ENCODE measurements around the gene RBM45.

Gene RBM45

DNA sequence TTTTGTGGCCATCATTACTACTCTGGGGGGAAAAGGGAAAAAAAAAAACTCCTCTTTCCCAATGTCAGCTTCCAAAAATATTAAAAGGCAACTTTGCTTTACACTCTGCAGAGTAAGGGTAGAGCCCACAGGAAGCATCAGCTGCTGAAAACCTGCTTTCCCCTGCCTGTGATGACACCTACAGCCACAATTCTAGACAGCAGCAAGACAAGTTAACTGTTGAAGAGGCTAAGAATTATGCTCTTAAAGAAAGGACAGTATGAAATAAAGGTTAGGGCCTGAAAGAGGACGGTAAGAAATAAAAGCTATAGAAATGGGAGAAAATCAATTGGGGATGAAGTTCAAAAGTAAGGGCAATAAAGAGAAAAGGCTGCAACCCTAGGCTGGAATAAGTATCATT, 42.7 kb upstream of the RBM45 start:
- peaks cover 16% of the 10 kb centered on the region for H3K4me1 ChIP-seq
- no peaks in the 10 kb centered on the region for H3K27me3 ChIP-seq (ENCODE audit: control insufficient read depth, insufficient read depth, low read length)
- TF ChIP-seq, protein P1, sequence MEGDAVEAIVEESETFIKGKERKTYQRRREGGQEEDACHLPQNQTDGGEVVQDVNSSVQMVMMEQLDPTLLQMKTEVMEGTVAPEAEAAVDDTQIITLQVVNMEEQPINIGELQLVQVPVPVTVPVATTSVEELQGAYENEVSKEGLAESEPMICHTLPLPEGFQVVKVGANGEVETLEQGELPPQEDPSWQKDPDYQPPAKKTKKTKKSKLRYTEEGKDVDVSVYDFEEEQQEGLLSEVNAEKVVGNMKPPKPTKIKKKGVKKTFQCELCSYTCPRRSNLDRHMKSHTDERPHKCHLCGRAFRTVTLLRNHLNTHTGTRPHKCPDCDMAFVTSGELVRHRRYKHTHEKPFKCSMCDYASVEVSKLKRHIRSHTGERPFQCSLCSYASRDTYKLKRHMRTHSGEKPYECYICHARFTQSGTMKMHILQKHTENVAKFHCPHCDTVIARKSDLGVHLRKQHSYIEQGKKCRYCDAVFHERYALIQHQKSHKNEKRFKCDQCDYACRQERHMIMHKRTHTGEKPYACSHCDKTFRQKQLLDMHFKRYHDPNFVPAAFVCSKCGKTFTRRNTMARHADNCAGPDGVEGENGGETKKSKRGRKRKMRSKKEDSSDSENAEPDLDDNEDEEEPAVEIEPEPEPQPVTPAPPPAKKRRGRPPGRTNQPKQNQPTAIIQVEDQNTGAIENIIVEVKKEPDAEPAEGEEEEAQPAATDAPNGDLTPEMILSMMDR (IDR thresholded peaks at IDR 0.05): peak; percentile 50
- H3K4me3 ChIP-seq (ENCODE audit: low read depth, low read length): peak overlapping the region; percentile 64
- peak overlapping the region; percentile 75 for H3K4me2 ChIP-seq (ENCODE audit: low read length)
- no peak overlapping the region for H3K9ac ChIP-seq
- no peaks in the 10 kb centered on the region for H3K79me2 ChIP-seq
- H3K27ac ChIP-seq: peak overlapping the region; percentile 8
- no peaks in the 10 kb centered on the region for H3K9me3 ChIP-seq (ENCODE audit: control insufficient read depth, low read length)
- H2AFZ ChIP-seq: peak overlapping the region; percentile 48
- no peaks in the 10 kb centered on the region for H3K36me3 ChIP-seq (ENCODE audit: control insufficient read depth, insufficient read depth, low read length)

- Histone ChIP-seq H3K9ac (no peak overlapping the region), H3K4me2 (ENCODE audit: low read length) (peak overlapping the region; percentile 75), H3K4me1 (peaks cover 10% of the 10 kb centered on the region), H3K27me3 (ENCODE audit: control insufficient read depth, insufficient read depth, low read length) (no peaks in the 10 kb centered on the region), H3K36me3 (ENCODE audit: control insufficient read depth, insufficient read depth, low read length) (no peaks in the 10 kb centered on the region), H2AFZ (peak overlapping the region; percentile 97), H3K4me3 (ENCODE audit: low read depth, low read length) (peak overlapping the region; percentile 64), H3K79me2 (no peaks in the 10 kb centered on the region), H3K9me3 (ENCODE audit: control insufficient read depth, low read length) (no peaks in the 10 kb centered on the region), H3K27ac (peak overlapping the region; percentile 91)
- TF ChIP-seq, protein P1 (IDR thresholded peaks at IDR 0.05): no peak
Observed at GRCh38 chr2:178070824-178071223, 41.4 kb upstream of the RBM45 start.

GRCh38 chr2:178072000-178072382, 40.2 kb upstream of the RBM45 start:
- Histone ChIP-seq H3K79me2 (no peaks in the 10 kb centered on the region), H3K36me3 (ENCODE audit: control insufficient read depth, insufficient read depth, low read length) (no peaks in the 10 kb centered on the region), H3K9ac (no peak overlapping the region), H2AFZ (peak overlapping the region; percentile 97), H3K4me1 (peaks cover 7% of the 10 kb centered on the region), H3K4me3 (ENCODE audit: low read depth, low read length) (peak overlapping the region; percentile 64), H3K9me3 (ENCODE audit: control insufficient read depth, low read length) (no peaks in the 10 kb centered on the region), H3K27ac (peak overlapping the region; percentile 91), H3K27me3 (ENCODE audit: control insufficient read depth, insufficient read depth, low read length) (no peaks in the 10 kb centered on the region), H3K4me2 (ENCODE audit: low read length) (peak overlapping the region; percentile 75)
- TF ChIP-seq, protein P1 (IDR thresholded peaks at IDR 0.05): no peak

DNA sequence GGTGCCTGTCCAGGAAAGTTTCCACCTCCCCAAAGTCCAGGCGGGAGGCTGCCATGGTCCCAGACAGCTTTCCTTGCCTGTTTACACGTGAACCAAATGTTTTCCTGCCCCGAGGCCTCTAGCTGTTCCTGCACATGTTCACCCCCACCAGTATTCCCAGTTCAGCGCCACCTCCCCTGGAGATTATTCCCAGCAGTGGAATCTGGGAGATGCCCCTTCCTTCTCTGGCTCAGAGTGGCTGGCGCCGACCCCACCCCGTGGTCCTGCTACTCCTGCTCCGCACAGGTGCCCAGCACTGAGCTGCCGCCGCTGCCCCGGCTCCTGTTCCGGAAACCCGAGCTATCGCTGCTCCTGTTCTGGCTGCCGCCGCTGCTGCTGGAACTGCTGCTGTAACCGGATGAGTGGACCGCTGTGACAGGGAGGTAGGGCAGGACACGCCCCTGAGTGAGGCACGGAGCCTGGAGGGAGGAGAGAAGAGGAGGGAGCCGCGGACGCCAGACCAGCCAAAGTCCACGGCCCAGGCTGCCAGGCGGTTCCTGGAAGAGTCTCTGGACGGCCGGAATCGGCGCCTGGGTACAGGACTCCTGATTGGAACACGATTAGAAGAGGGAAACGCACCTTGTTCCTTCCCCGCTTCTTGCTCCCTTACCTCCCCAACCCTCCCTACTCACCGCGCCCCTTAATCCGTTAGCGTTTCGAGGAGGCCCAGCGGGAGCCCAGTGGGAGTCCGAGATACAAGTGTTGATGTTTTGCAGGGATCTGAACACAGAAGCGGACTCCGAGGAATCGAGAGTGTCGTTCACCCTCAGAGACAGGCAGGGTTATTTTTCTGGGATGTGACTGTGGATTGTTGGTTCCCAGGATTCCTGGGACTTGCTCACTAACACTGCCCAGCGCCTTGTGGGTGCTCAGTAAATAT, 39.6 kb upstream of the RBM45 start, which contains the start of gene PDE11A:
PDE11A (minus strand) TSS at position 395 of the 919 bp plus-strand sequence; CDS start at position 55, 340 bp downstream.
- Histone ChIP-seq H3K27ac (peak within 1 kb of the TSS; percentile 91), H3K4me3 (ENCODE audit: low read depth, low read length) (peak within 1 kb of the TSS; percentile 64), H3K27me3 (ENCODE audit: control insufficient read depth, insufficient read depth, low read length) (no peaks in the 10 kb centered on the region)

More for the DNA sequence above, 39.6 kb upstream of the RBM45 start, which contains the start of gene PDE11A:
- Histone ChIP-seq H3K4me2 (ENCODE audit: low read length) (peak within 1 kb of the TSS; percentile 75), H3K79me2 (no peaks in the 10 kb centered on the region), H3K9ac (peak within 1 kb of the TSS; percentile 62), H3K9me3 (ENCODE audit: control insufficient read depth, low read length) (no peaks in the 10 kb centered on the region), H3K4me1 (peaks cover under 1% of the 10 kb centered on the region), H3K36me3 (ENCODE audit: control insufficient read depth, insufficient read depth, low read length) (no peaks in the 10 kb centered on the region), H2AFZ (peak within 1 kb of the TSS; percentile 97)
- TF ChIP-seq, protein P1 (IDR thresholded peaks at IDR 0.05): no peak

Data from parathyroid adenoma (tissue), 2 donors.